ENCODE results near the gene PABPC4L.
"Not testable (repeated sequence)": the region's sequence is repeated elsewhere in the genome, so short reads cannot be mapped to it uniquely, and the experiment has no call there.

PABPC4L gene

DNA sequence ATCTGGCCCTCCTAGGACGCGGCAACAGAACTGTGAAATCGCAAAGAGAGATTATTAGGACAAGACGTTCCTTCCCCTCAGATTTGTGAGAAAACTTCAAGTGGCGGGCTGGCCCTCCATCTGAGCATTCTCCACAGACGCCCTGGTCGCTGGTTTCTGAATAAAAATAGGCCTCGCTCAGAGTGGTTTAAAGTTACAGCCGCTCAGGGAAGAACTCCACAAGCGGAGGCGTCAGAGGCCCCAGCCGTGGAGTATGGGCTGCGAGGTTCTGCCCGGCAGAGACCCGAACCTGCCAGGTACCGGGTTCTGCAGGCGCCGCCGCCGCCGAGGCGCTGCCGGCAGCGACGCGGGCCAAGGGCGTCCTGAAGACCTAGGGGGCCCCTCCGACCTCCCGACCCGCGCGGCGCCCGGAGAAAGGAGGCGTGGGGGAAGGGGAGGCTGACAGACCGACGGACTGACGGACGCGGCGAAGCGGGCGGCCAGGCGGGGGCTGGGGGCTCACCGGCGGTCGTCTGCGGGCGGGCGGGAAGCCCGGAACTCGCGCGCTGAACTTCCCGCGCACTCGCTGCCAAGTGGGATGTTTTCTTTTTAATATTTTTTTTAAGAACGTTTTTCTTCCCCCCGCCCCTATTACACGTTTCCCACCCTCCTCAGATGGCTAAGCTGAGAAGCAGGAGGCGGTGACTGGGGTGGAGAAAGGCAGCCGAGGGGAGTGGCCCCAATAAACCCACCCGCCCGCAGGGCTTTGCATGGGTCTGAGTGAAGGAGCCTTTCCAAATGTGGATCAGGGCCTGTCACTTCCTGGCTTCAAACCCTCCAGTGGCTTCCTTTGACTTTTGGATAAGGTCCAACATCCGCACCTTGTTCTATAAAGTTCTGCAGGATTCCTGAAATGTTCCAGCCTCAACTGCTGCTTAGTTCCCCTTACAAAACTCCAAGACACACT, at the start of gene PABPC4L:
Gene PABPC4L, minus strand, starts transcription at position 574 of the 946 bp plus-strand sequence. CDS start 770 bp downstream, outside the sequence.
- DNase-seq (ENCODE audit: low read depth): no peak

GRCh38 chr4:134251322-134251721, 49.7 kb upstream of the PABPC4L start:
- no peak for DNase-seq (ENCODE audit: low read depth)

DNA sequence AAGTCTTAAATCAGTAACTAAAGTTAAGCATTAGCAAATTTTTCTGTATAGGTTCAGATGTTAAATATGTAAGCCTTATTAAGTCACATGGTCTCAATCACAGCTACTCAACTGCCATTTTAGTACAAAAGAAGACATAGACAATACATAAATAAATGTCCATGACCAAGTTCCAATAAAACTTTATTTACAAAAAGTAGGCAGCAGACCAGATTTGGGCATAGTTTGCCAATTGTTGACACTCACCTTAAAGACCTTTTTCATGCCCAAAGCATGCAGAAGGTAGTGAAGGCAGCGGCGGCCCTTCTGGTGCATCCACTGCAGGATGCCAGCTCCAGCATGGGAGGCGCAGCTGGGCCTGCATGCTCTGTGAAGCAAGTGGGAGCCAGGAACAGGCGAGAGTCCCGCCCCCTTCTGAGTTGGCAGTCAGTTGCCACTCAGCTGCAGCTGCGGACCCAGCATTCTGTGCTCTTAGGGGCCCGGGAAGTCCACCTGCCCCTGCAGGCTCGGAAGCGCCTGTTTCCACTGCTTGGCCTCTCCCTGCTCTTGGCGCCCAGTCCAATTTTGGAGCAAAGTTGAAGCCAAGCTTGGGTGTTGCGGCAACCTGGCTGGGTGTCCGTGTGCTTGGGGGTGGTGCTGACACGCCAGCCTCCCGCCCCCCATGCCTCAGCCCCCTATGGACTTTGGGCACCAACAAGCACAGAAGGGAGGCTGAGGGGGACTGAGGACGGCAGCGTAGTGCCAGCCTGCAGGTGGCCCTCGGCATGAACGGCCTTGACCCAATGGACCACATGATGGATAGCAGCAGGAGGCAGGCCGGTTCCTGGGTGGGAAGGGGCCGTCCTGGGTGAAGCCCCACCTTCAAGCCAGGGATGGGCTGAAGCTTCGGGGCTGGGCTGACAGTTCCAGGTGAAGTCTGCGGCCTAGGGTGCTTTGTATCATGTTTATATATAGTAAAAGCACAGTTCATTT, 42.4 kb upstream of the PABPC4L start:
- no peak for DNase-seq (ENCODE audit: low read depth)

DNA sequence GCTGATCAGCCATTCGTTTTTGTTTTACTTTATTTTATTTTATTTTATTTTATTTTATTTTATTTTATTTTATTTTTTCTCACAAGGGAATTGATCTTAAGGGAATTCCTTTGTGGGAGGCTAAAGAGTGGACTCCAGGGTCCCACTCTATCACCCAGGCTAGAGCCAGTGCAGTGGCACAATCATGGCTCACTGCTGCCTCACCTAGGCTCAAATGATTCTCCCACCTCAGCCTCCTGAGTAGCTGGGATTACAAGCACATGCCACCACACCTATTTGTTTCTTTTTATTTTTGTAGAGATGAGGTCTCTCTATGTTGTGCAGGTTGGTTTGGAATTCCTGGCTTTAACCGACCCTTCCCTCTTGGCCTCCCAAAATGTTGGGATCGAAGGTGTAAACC, 17.5 kb upstream of the PABPC4L start:
- no peak for DNase-seq (ENCODE audit: low read depth)

DNA sequence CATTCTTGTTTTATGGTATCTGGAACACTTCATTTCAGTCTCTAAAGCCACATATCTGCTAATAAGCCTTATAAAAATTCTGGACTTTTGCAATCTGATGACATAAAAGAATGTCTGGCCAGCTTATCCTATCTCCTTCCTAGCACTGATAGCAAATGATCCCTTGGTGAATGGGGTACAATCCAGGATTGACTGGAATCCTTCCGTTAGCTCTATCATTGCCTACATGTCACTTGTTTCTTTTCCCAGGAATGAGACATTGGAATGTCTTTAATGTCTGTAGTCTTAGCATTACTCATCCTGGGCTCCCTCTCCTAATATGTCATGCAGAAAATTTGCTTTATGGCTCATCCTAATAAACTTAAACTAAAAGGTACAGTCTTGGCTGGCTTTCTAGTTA, 14.8 kb upstream of the PABPC4L start:
- no peak for DNase-seq (ENCODE audit: low read depth)

- no peak for DNase-seq (ENCODE audit: low read depth)
These were observed 14.2 kb upstream of the PABPC4L start for GRCh38 chr4:134215620-134216344.

DNA sequence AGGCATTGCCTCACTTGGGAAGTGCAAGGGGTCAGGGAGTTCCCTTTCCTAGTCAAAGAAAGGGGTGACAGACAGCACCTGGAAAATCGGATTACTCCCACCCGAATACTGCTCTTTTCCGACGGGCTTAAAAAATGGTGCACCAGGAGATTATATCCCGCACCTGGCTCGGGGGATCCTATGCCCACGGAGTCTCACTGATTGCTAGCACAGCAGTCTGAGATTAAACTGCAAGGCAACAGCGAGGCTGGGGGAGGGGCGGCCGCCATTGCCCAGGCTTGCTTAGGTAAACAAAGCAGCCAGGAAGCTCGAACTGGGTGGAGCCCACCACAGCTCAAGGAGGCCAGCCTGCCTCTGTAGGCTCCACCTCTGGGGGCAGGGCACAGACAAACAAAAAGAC, 6.4 kb upstream of the PABPC4L start:
- DNase-seq (ENCODE audit: low read depth): not testable (repeated sequence)

GRCh38 chr4:134202166-134202956, 772 bp upstream of the PABPC4L start:
- DNase-seq (ENCODE audit: low read depth): no peak

- DNase-seq (ENCODE audit: low read depth): no peak
These were observed 776 bp downstream of the PABPC4L start for GRCh38 chr4:134200811-134201215.

DNA sequence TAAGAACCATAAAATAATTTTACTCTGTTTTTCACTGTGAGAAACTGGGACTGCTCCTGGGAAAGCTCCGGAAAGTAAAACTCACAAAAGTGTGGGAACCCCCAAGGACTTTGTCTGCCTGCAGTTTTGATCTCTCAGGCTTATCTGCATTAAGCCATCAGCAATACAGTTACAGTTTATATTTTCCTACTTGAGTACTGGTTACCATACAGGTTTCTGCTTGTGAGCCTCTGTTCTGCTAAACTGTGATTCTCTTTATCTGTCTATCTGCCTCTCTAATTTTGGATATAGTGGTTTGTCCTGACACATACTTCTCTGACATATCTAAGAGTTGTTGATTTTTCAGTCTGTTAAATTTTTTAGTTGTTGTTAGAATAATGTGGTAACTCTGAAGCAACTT, 11.6 kb downstream of the PABPC4L start:
- DNase-seq (ENCODE audit: low read depth): no peak

GRCh38 chr4:134189480-134189879, 12.1 kb downstream of the PABPC4L start:
- no peak for DNase-seq (ENCODE audit: low read depth)

DNA sequence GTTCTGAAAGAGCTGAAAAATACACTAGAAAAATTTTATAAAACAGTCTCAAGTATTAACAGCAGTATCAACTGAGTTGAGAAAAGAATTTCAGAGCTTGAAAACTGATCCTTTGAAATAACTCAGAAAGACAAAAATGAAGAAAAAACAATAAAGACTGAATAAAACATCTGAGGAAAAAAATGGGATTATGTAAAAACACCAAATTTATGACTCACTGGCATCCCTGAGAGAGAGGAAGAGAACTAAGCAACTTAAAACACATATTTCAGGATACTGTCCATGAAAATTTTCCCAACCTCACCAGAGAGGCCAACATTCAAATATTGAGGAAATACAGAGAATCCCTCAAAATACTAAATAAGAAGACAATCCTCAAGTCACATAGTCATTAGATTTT, 22.9 kb downstream of the PABPC4L start:
- DNase-seq (ENCODE audit: low read depth): no peak

DNA sequence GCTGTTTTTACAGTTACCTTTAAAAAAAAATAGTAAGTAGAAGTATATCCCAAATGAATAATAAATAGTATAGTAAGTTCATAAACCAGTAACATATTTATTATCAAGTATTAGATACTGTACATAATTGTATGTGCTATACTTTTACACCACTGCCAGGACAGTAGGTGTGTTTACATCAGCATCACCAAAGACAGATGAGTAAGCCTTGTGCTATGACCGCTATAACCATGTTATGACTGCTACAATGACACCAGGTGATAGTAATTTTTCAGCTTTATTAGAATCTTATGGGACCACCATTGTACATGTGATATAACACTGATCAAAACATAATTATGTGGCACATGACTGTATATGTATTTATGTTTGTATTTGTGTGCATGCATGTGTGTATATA, 27.3 kb downstream of the PABPC4L start:
- DNase-seq (ENCODE audit: low read depth): no peak

DNA sequence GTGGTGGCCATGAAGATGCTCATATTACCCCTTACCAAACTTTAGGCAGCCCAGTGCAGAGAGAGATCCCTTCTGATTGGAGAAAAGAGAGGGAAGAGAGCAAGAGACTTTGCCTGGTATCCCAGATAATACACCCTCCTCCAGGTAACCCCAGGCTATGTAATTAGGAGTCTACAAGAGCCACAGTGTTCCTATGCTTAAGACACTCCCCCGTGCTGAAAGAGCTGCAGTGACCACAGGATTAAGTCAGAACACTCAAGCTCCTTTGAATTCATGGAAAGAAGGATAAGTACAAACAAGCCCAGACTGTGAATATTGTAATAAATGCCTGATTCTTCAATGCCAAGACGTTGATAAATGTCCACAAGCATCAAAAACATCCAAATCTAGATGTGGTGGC, 41.4 kb downstream of the PABPC4L start:
- DNase-seq (ENCODE audit: low read depth): no peak

GRCh38 chr4:134154097-134154496, 47.5 kb downstream of the PABPC4L start:
- DNase-seq (ENCODE audit: low read depth): no peak

DNA sequence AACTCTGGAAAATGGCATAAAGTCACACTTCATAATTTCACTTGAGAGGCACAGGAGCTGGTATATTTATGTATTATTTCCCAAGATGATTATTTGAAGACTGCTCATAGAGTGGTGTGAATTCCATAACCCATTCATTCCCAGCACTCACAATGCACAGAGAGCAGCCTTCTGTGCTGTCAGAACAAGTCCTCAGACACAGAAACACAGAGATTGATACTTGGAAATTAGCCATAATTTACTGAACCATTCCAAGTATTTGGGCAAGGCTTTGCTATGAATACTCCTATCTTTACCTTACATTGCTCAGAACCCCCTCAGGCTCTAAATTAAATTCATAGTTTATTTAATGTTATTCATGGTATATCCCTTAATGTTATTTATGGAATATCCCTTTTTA, 53.6 kb downstream of the PABPC4L start:
- DNase-seq (ENCODE audit: low read depth): no peak

Data from stimulated activated CD4-positive, alpha-beta T cell treated with anti-CD3 and anti-CD28 coated beads, Interleukin-2, amount 100 ng/mL, for 4 hours (primary cell).